Measurements from ENCODE around the gene PIGB. TPM values are rescaled to one million over a fixed set of nuclear protein-coding genes. Genes with fewer than 3 reads are reported as not detected.
"Not testable (repeated sequence)": the region's sequence is repeated elsewhere in the genome, so short reads cannot be mapped to it uniquely, and the experiment has no call there.

Gene PIGB
- total RNA-seq, 1 donor from 2014 or later, result 24.0 TPM

- intact Hi-C loops (cut with micrococcal nuclease), result loop anchor here (1.0 to 2.0 kb wide), 3 partner anchors 73 to 148 kb away; no protein-coding TSS in a partner anchor
These were observed 28.4 kb upstream of the PIGB start for GRCh38 chr15:55290528-55291057.

DNA sequence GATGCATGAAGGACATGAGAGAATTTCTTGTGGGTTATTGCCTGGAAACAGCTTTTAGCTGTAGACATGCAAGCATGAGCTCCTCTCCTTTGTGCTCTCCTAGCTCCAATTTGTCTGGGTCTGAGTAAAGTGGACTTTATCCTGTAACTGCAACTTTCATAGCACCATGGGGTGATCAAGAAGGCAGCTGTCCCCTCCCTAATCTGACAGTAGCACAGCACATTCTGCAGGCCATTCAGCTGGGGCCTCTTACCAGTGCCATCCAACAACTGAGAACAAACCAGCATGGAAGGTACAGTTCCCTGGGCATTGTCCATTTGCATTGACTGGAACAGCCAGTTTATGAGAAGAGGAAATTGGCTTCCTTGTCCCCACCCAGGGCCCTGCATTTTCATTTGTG, 21.7 kb upstream of the PIGB start:
- intact Hi-C loops (cut with micrococcal nuclease), result no loop called here

GRCh38 chr15:55302801-55303200, 16.2 kb upstream of the PIGB start:
- intact Hi-C loops (cut with micrococcal nuclease), result not testable (repeated sequence)

GRCh38 chr15:55319537-55320237, 665 bp downstream of the PIGB start:
- intact Hi-C loops (cut with micrococcal nuclease), result loop anchor here (1.0 to 5.0 kb wide), 4 partner anchors 30 to 122 kb away; partner anchors contain the start of genes CCPG1, PIERCE2 and RAB27A

DNA sequence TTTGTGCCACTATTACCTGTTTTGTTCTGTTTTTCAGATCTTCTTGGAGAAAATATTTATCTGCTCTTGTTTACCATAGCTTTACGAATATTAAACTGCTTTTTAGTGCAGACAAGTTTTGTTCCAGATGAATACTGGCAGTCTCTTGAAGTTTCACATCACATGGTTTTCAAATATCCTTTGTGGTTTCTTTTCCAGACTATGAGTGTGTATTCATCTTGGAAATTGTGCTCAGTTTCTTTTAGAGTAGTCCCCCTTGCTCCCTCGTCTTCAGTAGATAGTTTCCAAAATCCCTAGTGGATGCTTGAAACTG, 1.2 kb downstream of the PIGB start:
- intact Hi-C loops (cut with micrococcal nuclease), result no loop called here

- intact Hi-C loops (cut with micrococcal nuclease), result no loop called here
These were observed 1.9 kb downstream of the PIGB start for GRCh38 chr15:55320963-55321362.

DNA sequence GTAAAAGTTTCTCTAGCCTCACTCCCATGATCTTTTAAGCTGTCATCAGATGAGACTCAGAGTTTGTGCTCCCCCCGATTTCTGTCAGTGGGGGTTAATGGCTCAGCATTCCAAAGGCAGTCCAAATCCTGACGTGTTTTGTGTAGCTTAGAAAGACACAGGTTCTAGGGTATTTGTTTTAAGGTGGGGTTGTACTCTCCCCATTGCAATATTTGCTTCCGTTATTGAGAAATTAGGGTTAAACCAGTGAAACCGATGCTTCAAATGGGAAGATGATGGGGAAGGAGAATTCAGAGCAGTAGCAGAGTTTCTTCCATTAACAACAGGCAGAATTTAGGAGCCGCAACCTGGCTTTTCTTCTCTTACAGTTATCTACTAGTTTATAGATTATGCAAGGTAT, 3.4 kb downstream of the PIGB start:
- intact Hi-C loops (cut with micrococcal nuclease), result no loop called here

- intact Hi-C loops (cut with micrococcal nuclease), result no loop called here
These were observed 8.4 kb downstream of the PIGB start for GRCh38 chr15:55327387-55327786.

DNA sequence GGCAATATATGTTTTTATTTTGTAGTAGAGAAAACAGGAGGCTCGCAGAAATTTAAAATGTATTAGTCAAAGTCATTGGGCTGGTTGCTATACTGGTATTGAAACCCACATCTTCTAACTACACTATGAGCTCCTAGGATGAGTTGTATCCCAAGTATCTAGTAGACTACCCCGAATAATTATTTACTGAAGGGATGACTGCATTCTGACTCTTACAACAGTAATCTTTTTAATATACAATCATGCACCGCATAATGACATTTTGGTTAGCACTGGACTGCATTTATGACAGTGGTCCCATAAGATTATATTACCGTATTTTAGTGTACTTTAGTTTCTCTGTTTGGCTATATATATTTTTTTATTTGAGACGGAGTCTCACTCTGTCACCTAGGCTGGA, 15.3 kb downstream of the PIGB start:
- intact Hi-C loops (cut with micrococcal nuclease), result no loop called here

DNA sequence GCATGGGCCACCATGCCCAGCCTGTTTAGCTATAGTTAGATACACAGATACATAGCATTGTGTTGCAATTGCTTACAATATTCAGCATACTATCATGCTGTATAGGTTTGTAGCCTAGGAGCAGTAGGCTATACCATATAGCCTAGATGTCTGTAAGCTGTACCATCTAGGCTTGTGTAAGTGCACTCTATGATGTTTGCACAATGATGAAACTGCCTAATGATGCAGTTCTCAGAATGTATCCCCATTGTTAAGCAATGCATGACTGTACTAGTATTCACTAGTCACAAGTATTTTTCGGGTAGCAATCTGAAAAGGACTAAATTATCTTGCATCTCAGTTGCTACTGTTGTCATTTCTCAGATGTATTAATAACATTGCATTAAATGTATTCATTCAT, 16.0 kb downstream of the PIGB start:
- intact Hi-C loops (cut with micrococcal nuclease), result no loop called here

DNA sequence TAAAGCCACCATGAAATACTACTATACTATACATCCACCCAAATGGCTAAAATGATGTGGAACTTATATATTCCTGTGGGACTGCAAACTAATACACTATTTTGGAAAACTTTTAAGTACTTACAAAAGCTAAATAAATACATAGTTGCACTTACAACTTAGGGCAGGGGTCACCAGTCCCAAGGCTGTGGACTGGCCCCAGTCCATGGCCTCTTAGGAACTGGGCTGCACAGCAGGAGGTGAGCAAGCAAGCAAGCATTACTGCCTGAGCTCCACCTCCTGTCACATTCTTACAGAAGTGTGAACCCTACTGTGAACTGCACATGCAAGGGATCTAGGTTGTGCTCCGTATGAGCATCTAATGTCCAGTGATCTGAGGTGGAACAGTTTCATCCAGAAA, 18.1 kb downstream of the PIGB start:
- intact Hi-C loops (cut with micrococcal nuclease), result no loop called here

DNA sequence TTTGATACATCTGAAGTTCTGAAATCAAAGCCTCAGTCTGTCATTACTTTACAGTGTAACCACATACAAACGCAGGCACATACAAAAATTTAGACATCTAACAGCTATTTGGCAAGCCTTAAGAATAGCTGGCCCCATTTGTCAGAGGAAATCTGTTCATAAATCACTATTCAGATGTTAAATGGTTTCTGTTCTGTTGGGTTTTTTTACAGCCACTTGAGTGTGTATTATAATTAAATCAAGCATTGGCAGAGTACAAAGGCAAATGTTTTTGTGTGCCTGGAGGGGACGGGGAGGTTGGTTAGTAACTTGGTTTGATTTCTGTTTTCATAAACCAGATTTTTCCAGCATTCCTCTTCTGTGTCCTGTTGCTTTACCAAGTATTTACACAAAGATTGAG, 24.1 kb downstream of the PIGB start:
- intact Hi-C loops (cut with micrococcal nuclease), result no loop called here

DNA sequence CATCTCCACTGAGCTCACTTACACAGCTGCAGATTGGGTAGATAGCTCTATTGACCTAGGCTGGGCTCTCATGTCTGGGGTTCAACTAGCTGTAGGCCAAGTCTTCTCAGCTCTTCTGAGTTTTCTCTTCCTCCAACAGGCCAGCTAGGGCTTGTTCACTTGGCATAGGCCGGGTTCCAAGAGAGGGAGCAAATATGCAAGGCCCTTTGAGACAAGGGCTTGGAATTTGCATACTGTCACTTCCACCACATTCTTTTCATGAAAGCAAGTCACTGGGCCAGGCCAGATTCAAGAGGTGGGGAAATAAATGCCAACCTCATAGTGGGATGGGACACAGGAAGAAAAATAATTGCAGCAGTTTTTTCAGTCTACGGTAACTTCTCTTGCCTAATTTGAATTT, 25.2 kb downstream of the PIGB start:
- intact Hi-C loops (cut with micrococcal nuclease), result no loop called here

DNA sequence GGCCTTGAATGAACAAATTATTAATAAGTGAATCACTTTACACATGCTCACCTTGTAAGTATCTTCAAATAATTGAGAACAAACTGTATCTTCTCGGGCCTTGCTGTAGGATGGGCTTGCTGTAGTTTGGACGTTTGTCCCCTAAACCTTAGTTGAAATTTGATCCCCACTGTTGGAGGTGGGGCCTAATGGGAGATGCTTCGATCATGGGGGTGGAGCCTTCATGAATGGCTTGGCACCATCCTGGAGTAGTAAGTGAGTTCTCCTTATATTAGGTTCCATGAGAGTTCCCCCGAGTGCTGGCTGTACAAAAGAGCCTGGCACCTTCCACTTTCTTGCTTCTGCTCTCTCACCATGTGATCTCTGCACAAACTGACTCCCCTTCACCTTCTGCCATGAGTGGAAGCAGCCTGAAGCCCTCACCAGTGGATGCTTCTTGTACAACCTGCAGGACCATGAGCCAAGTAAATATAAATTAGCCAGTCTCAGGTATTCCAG, 29.3 kb downstream of the PIGB start:
- intact Hi-C loops (cut with micrococcal nuclease), result no loop called here

GRCh38 chr15:55349282-55349681, 30.3 kb downstream of the PIGB start:
- intact Hi-C loops (cut with micrococcal nuclease), result no loop called here

DNA sequence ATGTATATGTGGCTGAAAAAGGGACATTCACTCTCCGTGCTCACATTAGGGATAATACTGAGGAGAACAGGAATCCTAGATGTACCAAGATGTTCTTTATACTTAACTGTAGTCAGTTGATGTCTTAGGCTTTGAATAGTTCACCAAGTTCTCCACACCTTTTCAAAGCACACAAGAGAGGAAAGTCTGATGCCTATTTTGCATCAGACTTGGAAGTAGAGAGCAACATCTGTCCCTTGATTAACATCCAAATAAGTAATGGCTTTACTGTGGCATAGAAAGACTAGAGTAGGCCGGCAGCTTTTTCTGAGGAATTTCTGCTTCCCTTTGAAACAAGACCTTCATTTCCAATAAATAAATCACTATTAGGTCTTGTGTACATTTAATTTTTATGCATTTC, 34.0 kb downstream of the PIGB start:
- intact Hi-C loops (cut with micrococcal nuclease), result no loop called here

GRCh38 chr15:55356985-55357585, 38.1 kb downstream of the PIGB start:
- intact Hi-C loops (cut with micrococcal nuclease), result no loop called here

- intact Hi-C loops (cut with micrococcal nuclease), result no loop called here
These were observed 38.8 kb downstream of the PIGB start for GRCh38 chr15:55357774-55358173.

DNA sequence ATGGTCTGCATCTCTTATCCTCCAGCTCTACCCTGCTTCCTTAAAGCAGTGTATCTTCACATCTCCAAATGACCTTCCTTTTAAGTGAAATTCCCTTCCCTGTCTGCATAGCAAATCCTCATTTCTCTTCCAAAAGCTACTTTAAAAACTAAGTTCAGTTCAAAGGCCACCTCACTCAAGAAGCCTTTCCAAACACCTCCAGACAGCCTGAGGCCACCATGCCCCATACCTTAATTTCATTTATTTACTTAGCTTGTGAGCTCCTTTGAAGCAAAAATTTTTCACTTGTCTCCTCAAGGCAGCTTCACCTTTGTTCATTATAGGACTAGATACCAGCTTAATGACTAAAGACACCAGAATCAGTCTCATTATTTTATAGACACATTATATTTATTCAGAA, 39.4 kb downstream of the PIGB start:
- intact Hi-C loops (cut with micrococcal nuclease), result no loop called here

DNA sequence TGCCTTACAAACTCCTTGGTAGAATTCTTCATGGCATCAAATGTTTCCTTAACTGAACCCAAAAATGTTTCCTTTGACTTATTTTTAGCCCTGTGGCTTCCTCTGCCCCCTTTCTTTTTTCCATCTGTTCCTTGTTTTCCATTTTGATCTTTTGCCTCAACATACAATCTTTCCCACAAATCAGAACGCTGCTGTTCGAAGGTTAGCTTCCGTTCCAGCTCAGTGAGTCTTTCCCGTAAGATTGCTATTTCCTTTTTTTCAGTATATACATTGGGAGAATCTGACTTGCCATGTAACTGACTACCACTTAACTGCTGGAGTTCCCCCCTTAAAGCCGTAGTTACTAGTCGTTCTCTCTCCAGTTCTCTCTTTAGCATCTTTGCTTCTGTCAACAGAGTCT, 41.2 kb downstream of the PIGB start:
- intact Hi-C loops (cut with micrococcal nuclease), result no loop called here

- intact Hi-C loops (cut with micrococcal nuclease), result no loop called here
These were observed 42.0 kb downstream of the PIGB start for GRCh38 chr15:55361048-55361447.

GRCh38 chr15:55362641-55363040, 43.6 kb downstream of the PIGB start:
- intact Hi-C loops (cut with micrococcal nuclease), result no loop called here

- intact Hi-C loops (cut with micrococcal nuclease), result no loop called here
These were observed 48.0 kb downstream of the PIGB start for GRCh38 chr15:55366981-55367380.

All from T-helper 2 cell treated with Interferon-gamma antibody and Interleukin-4, amounts not matched to agents 100 ng/mL and 5 ng/mL, for 36 hours (primary cell).